Transverse colon (tissue), 4 donors: ENCODE data around the gene TPRX2. TPM values are rescaled to one million over a fixed set of nuclear protein-coding genes. Genes with fewer than 3 reads are reported as not detected.

Source experiments
- DNase-seq: peaks from one replicate; pipeline ENCODE4 v3.0.0-alpha.2; 2019
- H3K27ac ChIP-seq, 4 donors: fragments of 200-600 bp; sonication (generic); 2 replicates each; pipeline ENCODE4 v1.5.1; 2016 to 2018; ENCODE audit warnings: inconsistent platforms in 4 of 4
- H3K27me3 ChIP-seq: fragments of 200-600 bp; sonication (generic); 2 replicates; pipeline ENCODE4 v1.5.1; 2017; ENCODE audit warnings: inconsistent platforms
- H3K36me3 ChIP-seq, 4 donors: fragments of 200-600 bp; sonication (generic); 2 replicates each; pipeline ENCODE4 v1.5.1; 2017 to 2019; ENCODE audit warnings: inconsistent platforms in 4 of 4
- H3K4me1 ChIP-seq, 4 donors: fragments of 200-600 bp; sonication (generic); 2 replicates each; pipeline ENCODE4 v1.5.1; 2017 to 2020; ENCODE audit warnings: inconsistent platforms in 4 of 4
- H3K4me3 ChIP-seq, 4 donors: fragments of 200-600 bp; sonication (generic); 1 replicate in 1 of 4; 2 replicates in 3 of 4; pipeline versions ENCODE4 v1.5.1 to v1.6.1; 2017 to 2019; ENCODE audit warnings: inconsistent platforms in 4 of 4
- H3K9me3 ChIP-seq, 2 donors: fragments of 200-600 bp; sonication (generic); 2 replicates each; pipeline ENCODE4 v1.5.1; 2017 to 2019; ENCODE audit warnings: inconsistent platforms in 2 of 2
- CTCF ChIP-seq, 5 experiments: fragments of 200-600 bp in 3 of 5; fragments of 450-650 bp in 2 of 5; sonication (generic) in 3 of 5; IDR thresholded peaks; 1 replicate in 2 of 5; 2 replicates in 3 of 5; pipeline ENCODE4 v1.5.1; 2016 to 2017; ENCODE audit warnings: antibody characterized with exemption in 5 of 5, inconsistent platforms in 3 of 5, mild to moderate bottlenecking in 2 of 5, moderate library complexity in 1 of 5
- EP300 ChIP-seq: sonication (generic); formaldehyde crosslinking; IDR thresholded peaks from one replicate; pipeline ENCODE4 v1.6.1; 2017; ENCODE audit warnings: antibody characterized with exemption, low read depth
- POLR2A ChIP-seq: fragments of 450-650 bp; IDR thresholded peaks from one replicate; pipeline ENCODE4 v1.6.1; 2016; ENCODE audit warnings: antibody characterized with exemption, mild to moderate bottlenecking, moderate library complexity
- POLR2AphosphoS5 ChIP-seq, 3 donors: sonication (generic); formaldehyde crosslinking; IDR thresholded peaks; one replicate each; pipeline ENCODE4 v1.6.1; 2016; ENCODE audit warnings: antibody characterized with exemption in 3 of 3
- WGBS, 2 donors: methylation state at CpG; one replicate each; pipeline ENCODE4 v1.1.5; 2018; ENCODE audit warnings: low coverage in 1 of 2; 5-methylcytosine and 5-hydroxymethylcytosine counted together
- in situ Hi-C, 4 donors: fragments of 200-750 bp; cut with MboI; loops; one replicate each; pipeline versions ENCODE4 v1.15.0 to v1.15.1; 2017; ENCODE audit warnings: low sequenced_read_pairs in 3 of 4, low pct_ligation_motif_present in 1 of 4, low pct_unique_long_range_greater_than_20kb in 1 of 4
- intact Hi-C: fragments of 100-400 bp; cut with DNase I; formaldehyde crosslinking; loops from one replicate; pipeline ENCODE4 v1.15.1; 2023; ENCODE audit warnings: low total_unique reads
- total RNA-seq, 4 donors: library from RNA; depleted of rRNA; stranded (reverse); fragments of >200 nt; gene quantifications; one replicate each; pipeline ENCODE4 v1.1.0, GENCODE V29; 2016

Gene TPRX2
- total RNA-seq, 4 donors from 2014 or later: not detected

GRCh38 chr19:47882890-47883289 lies 23.9 kb downstream of the TPRX2 start:
- H3K27me3 ChIP-seq: peaks cover 25% of the 10 kb centered on the region
- no peaks in the 10 kb centered on the region for H3K4me1 ChIP-seq
- DNase-seq: no peak
- TF ChIP-seq POLR2AphosphoS5 (IDR thresholded peaks at IDR 0.05) (no peak), EP300 (no peak), CTCF (IDR thresholded peaks at IDR 0.05) (no peak), POLR2A (no peak)
- 69% methylated on average over 3 of the region's 3 CpGs; no CpG with 5 or more reads in 1 of the 2 donors for WGBS, 2 donors
- H3K9me3 ChIP-seq: no peaks in the 10 kb centered on the region
- in situ Hi-C loops: no loop called here
- intact Hi-C loops: no loop called here
- H3K27ac ChIP-seq: no peak overlapping the region
- no peaks in the 10 kb centered on the region for H3K36me3 ChIP-seq
- H3K4me3 ChIP-seq: no peak overlapping the region

GRCh38 chr19:47885067-47885463 lies 26.0 kb downstream of the TPRX2 start:
- in situ Hi-C loops: no loop called here

GRCh38 chr19:47886010-47886559 lies 27.1 kb downstream of the TPRX2 start, which contains the start of gene SULT2A1:
SULT2A1 (minus strand) TSS chr19:47886315; CDS start chr19:47886257, 58 bp downstream.
- 56 to 64% methylated on average over 7 to 12 of the region's 12 CpGs for WGBS, 2 donors
- no peaks in the 10 kb centered on the region for H3K36me3 ChIP-seq
- H3K4me3 ChIP-seq: no peak within 1 kb of the TSS
- intact Hi-C loops (no loop called here), in situ Hi-C loops (no loop called here)
- H3K9me3 ChIP-seq: no peaks in the 10 kb centered on the region
- DNase-seq: no peak
- peaks cover 14% of the 10 kb centered on the region for H3K27me3 ChIP-seq
- TF ChIP-seq EP300 (no peak), POLR2A (no peak), CTCF (IDR thresholded peaks at IDR 0.05) (no peak), POLR2AphosphoS5 (IDR thresholded peaks at IDR 0.05) (no peak)
- no peak within 1 kb of the TSS for H3K27ac ChIP-seq
- no peaks in the 10 kb centered on the region for H3K4me1 ChIP-seq

More at GRCh38 chr19:47885067-47885463, 26.0 kb downstream of the TPRX2 start:
- no peaks in the 10 kb centered on the region for H3K36me3 ChIP-seq
- WGBS, 2 donors: 67 to 86% methylated on average over 1 to 5 of the region's 5 CpGs
- peaks cover 14% of the 10 kb centered on the region for H3K27me3 ChIP-seq
- no peaks in the 10 kb centered on the region for H3K4me1 ChIP-seq
- H3K27ac ChIP-seq: no peak overlapping the region
- H3K9me3 ChIP-seq: no peaks in the 10 kb centered on the region
- no peak for DNase-seq
- intact Hi-C loops: no loop called here
- H3K4me3 ChIP-seq: no peak overlapping the region
- TF ChIP-seq POLR2A (no peak), EP300 (no peak), CTCF (IDR thresholded peaks at IDR 0.05) (no peak), POLR2AphosphoS5 (IDR thresholded peaks at IDR 0.05) (no peak)

- WGBS, 2 donors: 58 to 65% methylated on average over 4 to 7 of the region's 7 CpGs
- Histone ChIP-seq H3K27me3 (peaks cover 4% of the 10 kb centered on the region), H3K9me3 (no peaks in the 10 kb centered on the region), H3K4me1 (no peaks in the 10 kb centered on the region), H3K4me3 (no peak overlapping the region), H3K36me3 (no peaks in the 10 kb centered on the region), H3K27ac (no peak overlapping the region)
- in situ Hi-C loops: no loop called here
- TF ChIP-seq CTCF (IDR thresholded peaks at IDR 0.05) (no peak), POLR2A (no peak), POLR2AphosphoS5 (IDR thresholded peaks at IDR 0.05) (no peak), EP300 (no peak)
- no peak for DNase-seq
- intact Hi-C loops: no loop called here
Observed at GRCh38 chr19:47890865-47891621, 32.0 kb downstream of the TPRX2 start.
